Mesenteric fat pad (tissue), 1 donor: Measurements from ENCODE around the gene DYNLT4. TPM values are rescaled to one million over a fixed set of nuclear protein-coding genes. Genes with fewer than 3 reads are reported as not detected.
"Not testable (repeated sequence)": the region's sequence is repeated elsewhere in the genome, so short reads cannot be mapped to it uniquely, and the experiment has no call there.

Experiments used
- DNase-seq: peaks from one replicate; pipeline ENCODE4 v3.0.0-alpha.2; 2020; ENCODE audit warnings: low spot score
- total RNA-seq: library from RNA; stranded (reverse); fragmentation: NEBNext Ultra II Directional; extraction: Animal tissue kit (Norgen Biotek cat#: 25700); gene quantifications from one replicate; pipeline ENCODE4 v1.2.1, GENCODE V29; 2021
- donor health status: DM: yes; HTN: yes; CAD: no.

Gene DYNLT4
- total RNA-seq, 1 donor from 2014 or later, result not detected

DNA sequence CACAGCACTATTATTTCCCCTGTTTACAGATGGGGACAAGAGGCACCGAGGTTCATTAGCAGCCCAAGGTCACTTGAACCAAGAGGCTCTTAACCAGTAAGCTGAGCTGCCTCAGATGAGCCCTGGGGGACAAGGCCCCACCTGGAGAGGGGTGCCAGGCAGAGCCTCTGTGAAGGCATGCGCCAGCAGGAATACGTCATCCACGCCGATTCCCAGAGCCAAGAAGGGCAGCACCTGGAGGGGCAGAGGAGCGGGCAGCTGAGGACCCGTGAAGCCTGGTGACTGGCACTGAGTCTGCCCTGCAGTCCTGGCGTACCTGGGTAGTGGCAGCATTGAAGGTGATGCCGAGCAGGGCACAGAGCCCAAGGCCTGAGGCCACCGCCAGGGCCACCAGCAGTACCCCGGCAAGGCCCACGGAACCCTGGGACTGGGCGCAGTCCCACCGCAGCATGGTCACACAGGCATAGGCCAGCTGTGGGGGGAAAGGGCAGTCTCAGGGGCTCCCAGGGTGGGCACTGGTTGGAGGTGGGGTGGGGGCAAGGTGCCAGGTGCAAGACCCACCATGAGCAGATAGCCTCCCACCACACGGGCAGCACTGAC, 21.8 kb upstream of the DYNLT4 start:
- no peak for DNase-seq

GRCh38 chr1:44828003-44828651, 21.0 kb upstream of the DYNLT4 start:
- DNase-seq, result no peak

DNA sequence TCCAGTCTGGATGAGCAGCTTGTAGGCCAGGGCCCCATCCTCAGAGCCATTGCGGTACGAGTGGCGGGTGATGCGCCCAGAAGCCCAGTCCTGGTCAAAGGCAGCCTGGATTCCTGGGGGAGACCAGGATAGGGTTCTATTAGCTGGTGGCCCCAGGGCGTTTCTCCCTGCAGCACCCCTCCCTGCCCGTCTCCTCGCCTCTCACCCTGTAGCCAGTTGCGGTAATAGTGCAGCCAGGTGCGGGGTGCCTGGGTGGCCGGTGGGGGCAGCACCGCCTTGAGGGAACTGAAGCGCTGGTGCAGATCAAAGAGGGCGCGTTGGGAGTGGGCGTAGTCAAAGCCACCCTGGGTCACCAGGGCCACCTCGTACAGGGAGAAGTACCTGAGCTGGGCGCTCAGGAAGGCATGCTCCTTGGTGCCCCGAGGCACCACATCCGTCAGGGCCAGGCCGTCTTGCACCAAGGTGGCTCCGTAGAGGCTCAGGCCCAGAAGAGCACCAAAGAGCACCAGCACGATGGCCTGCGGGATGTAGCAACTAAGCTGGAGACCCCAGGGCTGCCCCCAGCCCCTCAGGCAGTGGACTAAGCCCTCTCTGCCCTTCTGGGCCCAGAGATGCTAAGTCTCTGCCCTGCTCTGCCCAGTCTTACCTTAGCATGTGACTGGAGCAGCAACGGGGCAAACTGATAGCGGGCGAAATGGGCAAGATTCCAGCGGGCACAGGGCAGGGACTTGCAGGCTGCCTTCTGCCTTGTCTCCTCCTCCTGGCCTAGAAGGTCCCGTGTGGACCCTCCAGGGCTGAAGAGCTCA, 20.2 kb upstream of the DYNLT4 start:
- DNase-seq, result no peak

GRCh38 chr1:44826375-44827196, 19.4 kb upstream of the DYNLT4 start:
- no peak for DNase-seq

GRCh38 chr1:44824392-44824791, 17.2 kb upstream of the DYNLT4 start:
- not testable (repeated sequence) for DNase-seq

DNA sequence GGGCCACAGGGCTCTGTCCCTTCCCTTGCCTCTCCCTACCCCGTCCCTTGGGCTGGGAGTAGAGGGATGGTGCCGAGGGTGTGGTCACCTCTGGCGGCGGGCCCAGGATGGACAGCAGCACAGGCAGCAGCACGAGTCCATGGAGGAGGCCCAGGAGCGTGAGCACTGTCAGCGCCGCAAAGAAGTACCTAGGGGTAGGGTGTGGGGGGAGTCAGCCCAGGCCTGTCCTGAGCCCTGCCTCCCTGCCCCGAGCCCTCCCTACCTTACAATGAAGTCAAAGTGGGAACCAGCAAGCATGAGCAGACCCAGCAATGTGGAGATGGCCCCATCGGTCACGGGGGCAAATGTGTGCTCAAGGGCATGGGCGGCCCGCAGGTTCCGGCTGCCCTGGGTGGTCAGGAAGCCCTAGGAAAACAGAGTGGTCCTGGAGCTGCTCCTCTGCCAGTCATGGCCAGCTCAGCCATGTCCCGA, 15.9 kb upstream of the DYNLT4 start:
- DNase-seq, result no peak

GRCh38 chr1:44822131-44822701, 15.1 kb upstream of the DYNLT4 start:
- DNase-seq, result no peak

DNA sequence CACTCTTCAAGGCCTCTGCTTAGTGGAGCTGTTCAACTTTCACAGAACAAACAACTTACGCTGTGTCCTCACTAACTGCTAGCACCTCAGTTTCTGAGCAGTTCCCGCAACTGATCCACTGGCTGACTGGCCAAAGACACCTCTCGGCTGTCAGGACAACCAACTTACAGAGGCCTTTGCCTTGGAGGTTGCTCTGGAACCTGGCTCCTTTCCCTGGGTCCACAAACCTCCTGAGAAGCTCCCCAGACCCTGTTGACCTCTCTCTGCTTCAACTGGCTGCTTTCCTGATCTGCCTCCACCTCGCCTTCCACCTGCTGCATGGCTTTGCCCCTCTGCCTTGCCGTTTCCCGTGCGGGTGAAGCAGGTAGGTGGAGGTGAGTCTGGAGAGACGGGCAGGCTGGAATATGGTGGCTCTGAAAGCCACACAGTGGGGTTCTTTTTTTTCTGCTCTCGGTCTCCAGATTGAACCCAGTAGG, 14.1 kb upstream of the DYNLT4 start:
- DNase-seq, result no peak

- DNase-seq, result no peak
Observed at GRCh38 chr1:44820328-44821239, 13.4 kb upstream of the DYNLT4 start.

DNA sequence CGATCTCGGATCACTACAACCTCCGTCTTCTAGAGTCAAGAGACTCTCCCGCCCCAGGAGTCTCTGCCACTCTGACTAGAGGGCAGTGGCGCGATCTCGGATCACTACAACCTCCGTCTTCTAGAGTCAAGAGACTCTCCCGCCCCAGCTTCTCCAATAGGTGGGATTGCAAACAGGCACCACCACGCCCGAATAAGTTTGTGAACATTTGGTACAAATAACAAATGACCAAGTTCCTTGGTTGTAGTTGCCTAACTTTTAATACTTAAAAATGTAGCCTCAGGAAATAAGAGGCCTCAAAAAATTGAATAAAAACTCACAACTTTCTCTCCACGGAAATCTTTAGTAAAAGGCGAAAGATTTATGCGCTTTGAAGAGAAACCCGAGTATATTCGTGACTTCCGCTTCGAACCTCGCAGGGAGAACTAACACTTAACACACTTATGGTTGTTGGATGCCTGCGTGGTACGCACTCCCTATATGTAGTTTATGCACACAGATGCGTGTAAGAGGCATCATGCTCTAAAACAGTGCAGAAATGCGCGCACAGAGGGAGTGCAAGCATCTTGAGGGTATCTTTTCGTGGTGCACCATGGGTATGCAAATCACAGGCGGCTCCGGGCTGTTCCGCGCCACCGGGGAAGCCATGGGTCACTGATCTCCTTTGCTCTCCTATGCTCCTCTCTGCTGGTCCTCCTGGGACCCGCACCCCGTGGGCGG, 12.6 kb upstream of the DYNLT4 start:
- no peak for DNase-seq

- DNase-seq, result no peak
Observed at GRCh38 chr1:44819196-44819607, 12.1 kb upstream of the DYNLT4 start.

GRCh38 chr1:44817771-44818495, 10.8 kb upstream of the DYNLT4 start:
- DNase-seq, result no peak

- no peak for DNase-seq
Observed at GRCh38 chr1:44817307-44817706, 10.2 kb upstream of the DYNLT4 start.

GRCh38 chr1:44815926-44816325, 8.8 kb upstream of the DYNLT4 start:
- not testable (repeated sequence) for DNase-seq

- DNase-seq, result no peak
Observed at GRCh38 chr1:44812822-44813543, 5.8 kb upstream of the DYNLT4 start.

DNA sequence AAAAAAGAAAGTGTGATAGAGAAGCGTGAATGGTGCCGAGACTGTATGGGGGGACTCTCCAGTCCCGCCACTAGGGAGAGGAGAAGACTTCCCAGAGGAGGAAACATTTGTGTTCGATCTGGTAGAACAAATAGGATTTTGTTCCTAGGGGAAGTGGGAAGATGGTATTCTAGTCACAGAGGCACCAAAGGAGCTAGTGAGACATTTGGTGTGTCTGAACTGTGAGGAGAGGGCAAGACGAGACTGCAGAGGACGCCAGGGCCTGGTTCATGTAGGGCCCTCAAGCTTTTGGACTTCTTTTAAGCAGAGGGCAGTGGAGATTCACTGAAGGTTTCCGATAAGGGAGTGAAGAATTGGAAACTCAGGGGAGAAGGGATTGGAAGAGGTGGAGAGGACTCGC, 4.1 kb upstream of the DYNLT4 start:
- DNase-seq, result peak; percentile 22

DNA sequence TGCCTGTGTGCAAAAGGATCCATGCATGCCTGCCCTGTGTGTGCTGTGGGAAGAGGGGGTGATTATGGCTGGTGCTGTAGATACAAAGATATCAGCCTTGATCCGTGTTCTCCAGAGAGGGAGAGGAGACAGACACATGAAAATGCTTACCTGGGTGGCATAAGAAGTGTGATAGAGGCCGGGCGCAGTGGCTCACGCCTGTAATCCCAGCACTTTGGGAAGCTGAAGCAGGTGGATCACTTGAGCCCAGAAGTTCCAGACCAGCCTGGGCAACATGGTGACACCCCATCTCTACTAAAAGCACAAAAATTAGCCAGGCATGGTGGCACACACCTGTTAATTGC, 3.6 kb upstream of the DYNLT4 start:
- not testable (repeated sequence) for DNase-seq
